Spleen (tissue), 11 donors: ENCODE data around the gene HOXD13. TPM values are rescaled to one million over a fixed set of nuclear protein-coding genes. Genes with fewer than 3 reads are reported as not detected.

ENCODE experiments used
- DNase-seq: peaks from one replicate; pipeline ENCODE4 v3.0.0-alpha.2; 2020
- H3K27ac ChIP-seq, 8 donors: fragments of 200-600 bp; sonication (generic) in 7 of 8; 1 replicate in 4 of 8; 2 replicates in 4 of 8; pipeline versions ENCODE4 v1.5.0 to v1.8.0; 2016 to 2021; ENCODE audit warnings: inconsistent platforms in 4 of 8, mild to moderate bottlenecking in 4 of 8, moderate library complexity in 1 of 8
- H3K27me3 ChIP-seq, 7 donors: fragments of 200-600 bp; sonication (generic) in 6 of 7; replicated peaks in 1 of 7; 1 replicate in 4 of 7; 2 replicates in 3 of 7; pipeline versions ENCODE4 v1.5.0 to v1.8.0; 2016 to 2021; ENCODE audit warnings: inconsistent platforms in 3 of 7, mild to moderate bottlenecking in 1 of 7
- H3K36me3 ChIP-seq, 6 donors: fragments of 200-600 bp; sonication (generic) in 5 of 6; 1 replicate in 4 of 6; 2 replicates in 2 of 6; pipeline versions ENCODE4 v1.5.0 to v1.8.0; 2016 to 2021; ENCODE audit warnings: inconsistent platforms in 2 of 6
- H3K4me1 ChIP-seq, 6 donors: fragments of 200-600 bp; sonication (generic) in 5 of 6; 1 replicate in 3 of 6; 2 replicates in 3 of 6; pipeline versions ENCODE4 v1.5.0 to v1.8.0; 2016 to 2021; ENCODE audit warnings: inconsistent platforms in 3 of 6
- H3K4me3 ChIP-seq, 8 donors: fragments of 200-600 bp; sonication (generic) in 7 of 8; 1 replicate in 4 of 8; 2 replicates in 4 of 8; pipeline versions ENCODE4 v1.5.0 to v1.8.0; 2016 to 2021; ENCODE audit warnings: inconsistent platforms in 4 of 8, mild to moderate bottlenecking in 4 of 8, moderate library complexity in 2 of 8
- H3K9me3 ChIP-seq, 8 donors: fragments of 200-600 bp; sonication (generic) in 7 of 8; 1 replicate in 4 of 8; 2 replicates in 4 of 8; pipeline versions ENCODE4 v1.5.0 to v1.8.0; 2016 to 2021; ENCODE audit warnings: inconsistent platforms in 4 of 8
- CTCF ChIP-seq, 11 experiments: fragments of 200-600 bp in 7 of 11; fragments of 450-650 bp in 4 of 11; sonication (generic) in 4 of 11; IDR thresholded peaks in 8 of 11; conservative IDR thresholded peaks in 3 of 11; 1 replicate in 7 of 11; 2 replicates in 4 of 11; pipeline versions ENCODE4 v1.4.0 to v1.8.0; 2016 to 2021; ENCODE audit warnings: antibody characterized with exemption in 11 of 11, inconsistent platforms in 4 of 11, mild to moderate bottlenecking in 1 of 11
- POLR2A ChIP-seq, 3 donors: fragments of 450-650 bp; IDR thresholded peaks; one replicate each; pipeline ENCODE4 v1.5.1; 2017; ENCODE audit warnings: antibody characterized with exemption in 3 of 3, mild to moderate bottlenecking in 1 of 3
- POLR2AphosphoS5 ChIP-seq, 3 donors: sonication (generic); formaldehyde crosslinking; IDR thresholded peaks; one replicate each; pipeline ENCODE4 v1.5.1; 2017; ENCODE audit warnings: antibody characterized with exemption in 3 of 3
- WGBS, 5 donors: extraction: QIAGEN DNeasy Blood & Tissue Kit in 3 of 5; methylation state at CpG; one replicate each; pipeline versions ENCODE4 v1.1.5 to v1.1.7; 2013 to 2018; 5-methylcytosine and 5-hydroxymethylcytosine counted together
- intact Hi-C: fragments of 100-400 bp; cut with DNase I; formaldehyde crosslinking; loops from one replicate; pipeline ENCODE4 v1.15.0; 2023; ENCODE audit warnings: low total_unique reads
- polyA plus RNA-seq, 3 donors: library from polyadenylated mRNA; stranded (reverse); fragments of 200-250 nt; gene quantifications; one replicate each; pipeline ENCODE4 v1.2.1, GENCODE V29; 2013
- total RNA-seq, 7 donors: library from RNA; depleted of rRNA in 3 of 7; stranded (reverse); fragments of >200 nt in 3 of 7; fragmentation: NEBNext Ultra II Directional in 4 of 7; extraction: Animal tissue kit (Norgen Biotek cat#: 25700) in 4 of 7; gene quantifications; one replicate each; pipeline versions ENCODE4 v1.1.0 to v1.2.1, GENCODE V29; 2016 to 2021
- donor health status: healthy with polysubstance abuse.
- donor health status: DM: no; HTN: no; CAD: no; lungs with moderate emphysema.
- donor health status: DM: no; HTN: no; CAD: no.
- donor health status: Bipolar disorder and iron deficiency.
- donor health status: healthy.
- donor health status: DM: no; HTN: no; CAD: no.
- donor health status: DM: yes; HTN: yes; CAD: no.

Gene HOXD13
- total and polyA plus RNA-seq, 10 donors, result not detected

- intact Hi-C loops, result loop anchor here (5.0 kb wide), 1 partner anchor 412 kb away; no protein-coding TSS in a partner anchor
- Histone ChIP-seq H3K36me3 (no peaks in the 10 kb centered on the region), H3K27ac (peak overlapping the region; percentile 60 to 93 (median 86)), H3K9me3 (no peaks in the 10 kb centered on the region), H3K27me3 (peaks cover 0 to 100% (median 71%) of the 10 kb centered on the region in 7 donors), H3K4me3 (peak overlapping the region in 7 of 8 donors; percentile 22 to 67 (median 38)), H3K4me1 (peaks cover 7 to 49% (median 34%) of the 10 kb centered on the region in 6 donors)
- 13 to 22% (median 14%) methylated on average over 28 to 41 of the region's 41 CpGs for WGBS, 5 donors
- TF ChIP-seq POLR2AphosphoS5 (IDR thresholded peaks at IDR 0.05) (no peak), POLR2A (IDR thresholded peaks at IDR 0.05) (no peak), CTCF (IDR thresholded peaks at IDR 0.05 in 8 of 11, conservative IDR thresholded peaks at IDR 0.05 in 3 of 11) (no peak)
- peak; percentile 48 for DNase-seq
Measured at GRCh38 chr2:176139661-176140512, 47.4 kb downstream of the HOXD13 start.

- peak overlapping the region; percentile 22 to 67 (median 38) for H3K4me3 ChIP-seq
- H3K4me1 ChIP-seq, result peaks cover 7 to 42% (median 31%) of the 10 kb centered on the region in 6 donors
- 7 to 10% (median 8%) methylated on average over 32 to 48 of the region's 48 CpGs for WGBS, 5 donors
- intact Hi-C loops, result loop anchor here (5.0 kb wide), 1 partner anchor 412 kb away; no protein-coding TSS in a partner anchor
- no peaks in the 10 kb centered on the region for H3K36me3 ChIP-seq
- H3K27ac ChIP-seq, result peak overlapping the region in 7 of 8 donors; percentile 73 to 93 (median 86)
- peak; percentile 90 for DNase-seq
- H3K9me3 ChIP-seq, result no peaks in the 10 kb centered on the region
- TF ChIP-seq POLR2AphosphoS5 (IDR thresholded peaks at IDR 0.05) (peak in 2 of 3 donors; percentile 69 to 73), POLR2A (IDR thresholded peaks at IDR 0.05) (no peak), CTCF (IDR thresholded peaks at IDR 0.05 in 8 of 11, conservative IDR thresholded peaks at IDR 0.05 in 3 of 11) (peak; percentile 73 to 95 (median 84))
- H3K27me3 ChIP-seq, result peaks cover 0 to 100% (median 63%) of the 10 kb centered on the region in 7 donors
Measured at GRCh38 chr2:176140513-176141317, 48.2 kb downstream of the HOXD13 start.

GRCh38 chr2:176142281-176142680 lies 49.8 kb downstream of the HOXD13 start:
- Histone ChIP-seq H3K4me1 (peaks cover 7 to 27% (median 21%) of the 10 kb centered on the region in 6 donors), H3K27ac (no peak overlapping the region), H3K27me3 (peaks cover 0 to 100% (median 51%) of the 10 kb centered on the region in 7 donors), H3K9me3 (no peaks in the 10 kb centered on the region), H3K4me3 (no peak overlapping the region), H3K36me3 (no peaks in the 10 kb centered on the region)
- DNase-seq, result no peak
- intact Hi-C loops, result loop anchor here (2.0 to 5.0 kb wide), 2 partner anchors 313 to 410 kb away; no protein-coding TSS in a partner anchor
- TF ChIP-seq POLR2A (IDR thresholded peaks at IDR 0.05) (no peak), CTCF (IDR thresholded peaks at IDR 0.05 in 8 of 11, conservative IDR thresholded peaks at IDR 0.05 in 3 of 11) (no peak), POLR2AphosphoS5 (IDR thresholded peaks at IDR 0.05) (no peak)
- WGBS, 5 donors, result 78 to 92% (median 85%) methylated on average over 2 of the region's 2 CpGs

Other genes with a start within 250 kb of the HOXD13 start
- 10 to 100 TPM; 15.1 to 31.9 (median 23.6) TPM for gene LNPK, start 90.5 kb upstream of the HOXD13 start, total RNA-seq
- gene LNPK, start 90.5 kb upstream of the HOXD13 start, polyA plus RNA-seq, result 1 to 10 TPM; 2.1 to 3.0 (median 2.5) TPM
- not detected for gene EVX2, start 8.8 kb upstream of the HOXD13 start, total RNA-seq
- gene EVX2, start 8.8 kb upstream of the HOXD13 start, polyA plus RNA-seq, result not detected
- not detected for gene HOXD12, start 7.1 kb downstream of the HOXD13 start, total RNA-seq
- not detected for gene HOXD12, start 7.1 kb downstream of the HOXD13 start, polyA plus RNA-seq
- gene HOXD11, start 14.6 kb downstream of the HOXD13 start, total RNA-seq, result not detected
- not detected for gene HOXD11, start 14.6 kb downstream of the HOXD13 start, polyA plus RNA-seq
- gene HOXD10, start 24.1 kb downstream of the HOXD13 start, total RNA-seq, result not detected
- gene HOXD10, start 24.1 kb downstream of the HOXD13 start, polyA plus RNA-seq, result under 1 TPM in 1 of 3 donors, not detected in 2; 0.06 TPM
- gene HOXD9, start 30.0 kb downstream of the HOXD13 start, total RNA-seq, result 1 to 10 TPM; 1.1 to 4.0 (median 2.9) TPM
- 1 to 10 TPM; 1.2 to 3.6 (median 1.5) TPM for gene HOXD9, start 30.0 kb downstream of the HOXD13 start, polyA plus RNA-seq
- 10 to 100 TPM; 10.5 to 27.0 (median 16.8) TPM for gene HOXD8, start 37.0 kb downstream of the HOXD13 start, total RNA-seq
- 10 to 100 TPM in 1 of 3 donors, 1 to 10 TPM in 2; 4.7 to 15.7 (median 6.0) TPM for gene HOXD8, start 37.0 kb downstream of the HOXD13 start, polyA plus RNA-seq
- 1 to 10 TPM; 3.9 to 9.8 (median 8.3) TPM for gene HOXD4, start 58.8 kb downstream of the HOXD13 start, total RNA-seq
- 1 to 10 TPM in 2 of 3 donors, under 1 TPM in 1; 0.88 to 5.1 (median 2.1) TPM for gene HOXD4, start 58.8 kb downstream of the HOXD13 start, polyA plus RNA-seq
- gene HOXD3, start 64.6 kb downstream of the HOXD13 start, total RNA-seq, result 10 to 100 TPM in 2 of 7 donors, 1 to 10 TPM in 5; 4.5 to 15.3 (median 9.8) TPM
- gene HOXD3, start 64.6 kb downstream of the HOXD13 start, polyA plus RNA-seq, result 1 to 10 TPM; 1.2 to 4.4 (median 1.7) TPM
- 1 to 10 TPM in 6 of 7 donors, under 1 TPM in 1; 0.88 to 4.5 (median 1.4) TPM for gene HOXD1, start 95.9 kb downstream of the HOXD13 start, total RNA-seq
- gene HOXD1, start 95.9 kb downstream of the HOXD13 start, polyA plus RNA-seq, result 1 to 10 TPM in 1 of 3 donors, under 1 TPM in 2; 0.49 to 1.4 (median 0.50) TPM
- gene MTX2, start 176.7 kb downstream of the HOXD13 start, total RNA-seq, result 10 to 100 TPM; 11.1 to 23.1 (median 15.7) TPM
- 10 to 100 TPM; 31.4 to 33.8 (median 32.7) TPM for gene MTX2, start 176.7 kb downstream of the HOXD13 start, polyA plus RNA-seq